Nephron progenitor cell (in vitro differentiated cells): Measurements from ENCODE around the gene DOP1A.

ENCODE experiments used
- DNase-seq: peaks from one replicate; pipeline ENCODE4 v3.0.0; 2021
- H3K27ac Mint-ChIP-seq: 2 replicates; pipeline ENCODE4 v1.8.0; 2021; ENCODE audit warnings: mild to moderate bottlenecking, moderate library complexity, mixed read lengths
- H3K27me3 Mint-ChIP-seq: 2 replicates; pipeline ENCODE4 v1.8.0; 2021; ENCODE audit warnings: mild to moderate bottlenecking, low read depth, mixed read lengths; ENCODE audit not compliant: poor library complexity
- H3K36me3 Mint-ChIP-seq: 2 replicates; pipeline ENCODE4 v1.8.0; 2021; ENCODE audit warnings: low read depth, mixed read lengths
- H3K4me1 Mint-ChIP-seq: 2 replicates; pipeline ENCODE4 v1.8.0; 2021; ENCODE audit warnings: mixed read lengths
- H3K4me3 Mint-ChIP-seq: 2 replicates; pipeline ENCODE4 v1.8.0; 2021; ENCODE audit warnings: mild to moderate bottlenecking, moderate library complexity, mixed read lengths
- H3K9me3 Mint-ChIP-seq: 2 replicates; pipeline ENCODE4 v1.8.0; 2021; ENCODE audit warnings: mild to moderate bottlenecking, moderate library complexity, mixed read lengths
- TF ChIP-seq, protein P1 (sequence below): fragments of 200-600 bp; sonication (generic); IDR thresholded peaks from 2 replicates; pipeline ENCODE4 v1.5.0; 2021; ENCODE audit warnings: antibody characterized with exemption

The DOP1A gene

GRCh38 chr6:83198486-83199172, 131.2 kb downstream of the DOP1A start:
- DNase-seq, result no peak
- peaks cover 15% of the 10 kb centered on the region for H3K4me1 Mint-ChIP-seq
- H3K4me3 Mint-ChIP-seq, result no peak overlapping the region
- no peak overlapping the region for H3K27ac Mint-ChIP-seq
- peaks cover 7% of the 10 kb centered on the region for H3K27me3 Mint-ChIP-seq
- TF ChIP-seq, protein P1, sequence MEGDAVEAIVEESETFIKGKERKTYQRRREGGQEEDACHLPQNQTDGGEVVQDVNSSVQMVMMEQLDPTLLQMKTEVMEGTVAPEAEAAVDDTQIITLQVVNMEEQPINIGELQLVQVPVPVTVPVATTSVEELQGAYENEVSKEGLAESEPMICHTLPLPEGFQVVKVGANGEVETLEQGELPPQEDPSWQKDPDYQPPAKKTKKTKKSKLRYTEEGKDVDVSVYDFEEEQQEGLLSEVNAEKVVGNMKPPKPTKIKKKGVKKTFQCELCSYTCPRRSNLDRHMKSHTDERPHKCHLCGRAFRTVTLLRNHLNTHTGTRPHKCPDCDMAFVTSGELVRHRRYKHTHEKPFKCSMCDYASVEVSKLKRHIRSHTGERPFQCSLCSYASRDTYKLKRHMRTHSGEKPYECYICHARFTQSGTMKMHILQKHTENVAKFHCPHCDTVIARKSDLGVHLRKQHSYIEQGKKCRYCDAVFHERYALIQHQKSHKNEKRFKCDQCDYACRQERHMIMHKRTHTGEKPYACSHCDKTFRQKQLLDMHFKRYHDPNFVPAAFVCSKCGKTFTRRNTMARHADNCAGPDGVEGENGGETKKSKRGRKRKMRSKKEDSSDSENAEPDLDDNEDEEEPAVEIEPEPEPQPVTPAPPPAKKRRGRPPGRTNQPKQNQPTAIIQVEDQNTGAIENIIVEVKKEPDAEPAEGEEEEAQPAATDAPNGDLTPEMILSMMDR, result no peak
- H3K9me3 Mint-ChIP-seq, result no peaks in the 10 kb centered on the region
- peaks cover 17% of the 10 kb centered on the region for H3K36me3 Mint-ChIP-seq

DNA sequence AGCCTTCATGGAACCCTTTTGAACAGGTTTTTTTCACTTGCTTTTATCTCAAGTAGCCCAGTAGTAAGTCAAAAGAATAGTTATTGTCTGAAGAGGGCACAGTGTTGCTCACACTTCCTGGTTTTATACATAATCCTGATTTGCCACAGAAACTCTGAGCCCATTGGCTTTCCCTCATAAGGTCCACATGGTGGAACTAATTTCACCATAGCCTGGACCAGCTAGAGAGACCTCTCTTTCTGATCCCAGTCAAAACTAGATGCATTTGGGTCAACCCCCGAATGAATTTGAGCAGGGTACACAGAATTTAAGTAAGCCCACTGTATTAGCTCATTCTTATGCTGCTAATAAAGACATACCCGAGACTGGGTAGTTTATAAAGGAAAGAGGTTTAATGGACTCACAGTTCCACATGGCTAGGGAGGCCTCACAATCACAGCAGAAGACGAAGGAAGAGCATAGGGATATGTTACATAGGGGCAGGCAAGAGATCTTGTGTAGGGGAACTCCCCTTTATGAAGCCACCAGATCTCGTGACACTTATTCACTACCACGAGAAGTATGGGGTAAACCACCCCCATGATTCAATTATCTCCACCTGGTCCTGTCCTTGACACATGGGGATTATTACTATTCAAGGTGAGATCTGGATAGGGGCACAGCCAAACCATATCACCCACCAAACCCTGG, 131.8 kb downstream of the DOP1A start:
- Mint-ChIP-seq H3K36me3 (peaks cover 17% of the 10 kb centered on the region), H3K9me3 (no peaks in the 10 kb centered on the region), H3K27ac (no peak overlapping the region), H3K27me3 (peaks cover 1% of the 10 kb centered on the region), H3K4me1 (peaks cover 9% of the 10 kb centered on the region), H3K4me3 (no peak overlapping the region)
- TF ChIP-seq, protein P1, result no peak
- DNase-seq, result no peak

- TF ChIP-seq, protein P1, result no peak
- H3K4me1 Mint-ChIP-seq, result peaks cover 4% of the 10 kb centered on the region
- no peaks in the 10 kb centered on the region for H3K9me3 Mint-ChIP-seq
- no peak for DNase-seq
- H3K4me3 Mint-ChIP-seq, result no peak overlapping the region
- peaks cover 17% of the 10 kb centered on the region for H3K36me3 Mint-ChIP-seq
- no peak overlapping the region for H3K27ac Mint-ChIP-seq
- H3K27me3 Mint-ChIP-seq, result no peaks in the 10 kb centered on the region
Observed at GRCh38 chr6:83199863-83200225, 132.4 kb downstream of the DOP1A start.

DNA sequence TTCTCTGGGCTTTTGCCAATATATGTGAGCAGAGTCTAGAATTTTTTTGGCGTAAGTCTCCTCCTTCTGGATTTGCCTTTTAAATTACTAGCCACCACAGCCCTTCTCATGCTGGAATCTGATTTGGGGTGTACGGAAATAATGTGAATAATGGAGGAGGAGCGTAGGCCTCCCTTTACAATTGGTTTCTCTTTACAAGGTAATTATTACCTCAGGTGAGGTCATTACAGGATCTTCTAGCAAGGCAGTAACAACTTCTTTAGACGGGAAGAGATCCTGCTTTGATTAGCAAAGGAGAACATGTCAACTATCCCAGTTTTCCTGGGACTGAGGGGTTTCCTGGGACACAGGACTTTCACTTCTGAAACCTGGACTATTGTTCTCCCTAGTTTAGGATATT, 134.6 kb downstream of the DOP1A start:
- TF ChIP-seq, protein P1, result no peak
- Mint-ChIP-seq H3K4me3 (no peak overlapping the region), H3K27ac (no peak overlapping the region), H3K27me3 (no peaks in the 10 kb centered on the region), H3K36me3 (peaks cover 15% of the 10 kb centered on the region), H3K9me3 (peaks cover 4% of the 10 kb centered on the region), H3K4me1 (no peaks in the 10 kb centered on the region)
- DNase-seq, result no peak

- Mint-ChIP-seq H3K4me3 (no peak overlapping the region), H3K4me1 (no peaks in the 10 kb centered on the region), H3K27me3 (no peaks in the 10 kb centered on the region), H3K36me3 (no peaks in the 10 kb centered on the region), H3K9me3 (no peaks in the 10 kb centered on the region), H3K27ac (no peak overlapping the region)
- TF ChIP-seq, protein P1, result peak; percentile 74
- DNase-seq, result peak; percentile 53
Observed at GRCh38 chr6:83215131-83216047, 147.9 kb downstream of the DOP1A start.
